A673 (cell line): ENCODE data around the gene MN1.

ENCODE experiments used
- CTCF ChIP-seq: fragments of 300-800, 200-600 bp; sonication (generic); conservative IDR thresholded peaks from 2 replicates; pipeline ENCODE4 v1.5.1; 2017; ENCODE audit warnings: low read depth, mild to moderate bottlenecking, antibody characterized with exemption, low read length, moderate library complexity, mixed read lengths
- EZH2 ChIP-seq: fragments of 200-600 bp; sonication (generic); IDR thresholded peaks from 2 replicates; pipeline ENCODE4 v1.6.1; 2017; ENCODE audit warnings: borderline replicate concordance, low read depth, mild to moderate bottlenecking, mixed read lengths, antibody characterized with exemption, low read length; ENCODE audit not compliant: poor library complexity, severe bottlenecking

- TF ChIP-seq CTCF (no peak), EZH2 (no peak)
These were observed 4.6 kb downstream of the MN1 start for GRCh38 chr22:27796829-27797519.
